HFFc6 (cell line): Measurements from ENCODE around the gene TMEM106A. TPM values are rescaled to one million over a fixed set of nuclear protein-coding genes. Genes with fewer than 3 reads are reported as not detected.
A peak's percentile ranks its signal among the peaks of the same experiment; 100 is the strongest.
"Not testable (repeated sequence)": the region's sequence is repeated elsewhere in the genome, so short reads cannot be mapped to it uniquely, and the experiment has no call there.

Experiments
- DNase-seq: peaks from one replicate; pipeline ENCODE4 v3.0.0-alpha.2; 2018
- H3K27ac Mint-ChIP-seq: 2 replicates; pipeline ENCODE4 v1.8.0; 2020; ENCODE audit warnings: mild to moderate bottlenecking, mixed read lengths
- H3K27me3 Mint-ChIP-seq: 2 replicates; pipeline ENCODE4 v1.8.0; 2021; ENCODE audit warnings: mild to moderate bottlenecking, moderate library complexity, mixed read lengths; ENCODE audit not compliant: insufficient read depth
- H3K36me3 Mint-ChIP-seq: 2 replicates; pipeline ENCODE4 v1.8.0; 2021; ENCODE audit warnings: low read depth, mixed read lengths
- H3K4me1 Mint-ChIP-seq: 2 replicates; pipeline ENCODE4 v1.8.0; 2020; ENCODE audit warnings: low read depth, mixed read lengths
- H3K4me3 Mint-ChIP-seq: 2 replicates; pipeline ENCODE4 v1.8.0; 2020; ENCODE audit warnings: mild to moderate bottlenecking, moderate library complexity, mixed read lengths
- H3K9me3 Mint-ChIP-seq: 2 replicates; pipeline ENCODE4 v1.8.0; 2020; ENCODE audit warnings: mild to moderate bottlenecking, mixed read lengths
- CTCF ChIP-seq: fragments of 200-600 bp; sonication (generic); IDR thresholded peaks from 2 replicates; pipeline ENCODE4 v1.5.0; 2021; ENCODE audit warnings: antibody characterized with exemption, mild to moderate bottlenecking
- long read RNA-seq: library from polyadenylated mRNA; unstranded; transcript quantifications from one replicate; pipeline ENCODE4 v2.0.0, GENCODE V29; 2019
- total RNA-seq, 6 experiments: library from RNA; stranded (reverse); fragmentation: NEBNext Ultra II Directional; extraction: Animal tissue kit (Norgen Biotek cat#: 25700); gene quantifications; 2 replicates in 1 of 6; 3 replicates in 5 of 6; pipeline ENCODE4 v1.2.3, GENCODE V29; 2021

TMEM106A gene
- 10 to 100 TPM; 12.0 to 17.5 (median 15.5) TPM for total RNA-seq
- long read RNA-seq, partial matches to known transcripts, result 2 of 16 reads
- long read RNA-seq, other reads (novel, unspliced or antisense), result 10 of 16 reads

- Mint-ChIP-seq H3K4me1 (peaks cover 42% of the 10 kb centered on the region), H3K27me3 (no peaks in the 10 kb centered on the region; the same call in 1 of the 2 replicates), H3K27ac (peak within 1 kb of the TSS; percentile 93), H3K4me3 (peak within 1 kb of the TSS; percentile 94), H3K36me3 (peaks cover 39% of the 10 kb centered on the region), H3K9me3 (no peaks in the 10 kb centered on the region)
- peak; percentile 52 for TF ChIP-seq CTCF
- peak; percentile 80 for DNase-seq
Measured at GRCh38 chr17:43211480-43212402, at the start of gene TMEM106A. Gene TMEM106A, plus strand, starts transcription at chr17:43211875. Its CDS starts 1,167 bp downstream, at chr17:43213042.

- not testable (repeated sequence) for DNase-seq, H3K4me3 Mint-ChIP-seq, H3K4me1 Mint-ChIP-seq, H3K27me3 Mint-ChIP-seq, H3K9me3 Mint-ChIP-seq
- H3K27ac Mint-ChIP-seq, result peak overlapping the region; percentile 27; the same call in 1 of the 2 replicates
- H3K36me3 Mint-ChIP-seq, result peaks cover 12% of the 10 kb centered on the region; the same call in 1 of the 2 replicates
Measured at GRCh38 chr17:43165971-43166370, 45.7 kb upstream of the TMEM106A start.

- no peak overlapping the region for H3K4me3 Mint-ChIP-seq
- H3K27ac Mint-ChIP-seq, result no peak overlapping the region
- H3K4me1 Mint-ChIP-seq, result peaks cover 27% of the 10 kb centered on the region
- peaks cover 4% of the 10 kb centered on the region for H3K27me3 Mint-ChIP-seq
- H3K9me3 Mint-ChIP-seq, result peaks cover 9% of the 10 kb centered on the region
- TF ChIP-seq CTCF, result no peak
- DNase-seq, result peak; percentile 32
- peaks cover 22% of the 10 kb centered on the region for H3K36me3 Mint-ChIP-seq
Measured at GRCh38 chr17:43169561-43170139, 42.0 kb upstream of the TMEM106A start.

- peak; percentile 97 for DNase-seq
- Mint-ChIP-seq H3K9me3 (peaks cover 15% of the 10 kb centered on the region), H3K36me3 (peaks cover 27% of the 10 kb centered on the region), H3K4me1 (peaks cover 32% of the 10 kb centered on the region), H3K27me3 (peaks cover 4% of the 10 kb centered on the region), H3K27ac (no peak overlapping the region), H3K4me3 (no peak overlapping the region)
- TF ChIP-seq CTCF, result no peak
Measured at GRCh38 chr17:43170140-43170765, 41.4 kb upstream of the TMEM106A start.

- H3K9me3 Mint-ChIP-seq, result peaks cover 17% of the 10 kb centered on the region
- H3K36me3 Mint-ChIP-seq, result peaks cover 35% of the 10 kb centered on the region
- H3K27me3 Mint-ChIP-seq, result peaks cover 4% of the 10 kb centered on the region
- no peak within 1 kb of the TSS for H3K4me3 Mint-ChIP-seq
- H3K4me1 Mint-ChIP-seq, result peaks cover 37% of the 10 kb centered on the region
- TF ChIP-seq CTCF, result peak; percentile 56
- no peak within 1 kb of the TSS for H3K27ac Mint-ChIP-seq
- peak; percentile 96 for DNase-seq
Measured at GRCh38 chr17:43170766-43171585, 40.7 kb upstream of the TMEM106A start, which contains the start of gene NBR1. Gene NBR1, plus strand, starts transcription at chr17:43171214. Its CDS starts 4,586 bp downstream, at chr17:43175800.
